GM12875 (cell line): Measurements from ENCODE around the gene PLEKHG4B.

Experiments used
- H3K4me3 ChIP-seq: one replicate; pipeline ENCODE4 v1.5.1; 2011; ENCODE audit warnings: low read depth, low read length, control low read depth
- CTCF ChIP-seq: IDR thresholded peaks from 2 replicates; pipeline ENCODE4 v1.5.1; 2011; ENCODE audit warnings: low read depth, mild to moderate bottlenecking, control low read depth, inconsistent platforms, low read length, moderate library complexity, borderline replicate concordance; ENCODE audit not compliant: insufficient read depth

PLEKHG4B gene

GRCh38 chr5:188488-189481, 96.8 kb downstream of the PLEKHG4B start:
- TF ChIP-seq CTCF: peak; percentile 95
- H3K4me3 ChIP-seq: no peak overlapping the region

- no peak for TF ChIP-seq CTCF
- no peak overlapping the region for H3K4me3 ChIP-seq
Measured at GRCh38 chr5:189486-189885, 97.5 kb downstream of the PLEKHG4B start.

GRCh38 chr5:189976-190365, 98.0 kb downstream of the PLEKHG4B start:
- no peak overlapping the region for H3K4me3 ChIP-seq
- TF ChIP-seq CTCF: no peak

GRCh38 chr5:190366-191035, 98.5 kb downstream of the PLEKHG4B start:
- no peak overlapping the region for H3K4me3 ChIP-seq
- TF ChIP-seq CTCF: no peak

- TF ChIP-seq CTCF: no peak
Measured at GRCh38 chr5:191036-191948, 99.3 kb downstream of the PLEKHG4B start, which contains the start of gene LRRC14B. Gene LRRC14B (plus strand): TSS chr5:191495. CDS start chr5:191539, 44 bp downstream.

GRCh38 chr5:191949-192690, 100.2 kb downstream of the PLEKHG4B start:
- no peak overlapping the region for H3K4me3 ChIP-seq

More at GRCh38 chr5:191036-191948, 99.3 kb downstream of the PLEKHG4B start, which contains the start of gene LRRC14B:
- no peak within 1 kb of the TSS for H3K4me3 ChIP-seq

More at GRCh38 chr5:191949-192690, 100.2 kb downstream of the PLEKHG4B start:
- TF ChIP-seq CTCF: no peak
